ENCODE results near the gene ELMO1.
A peak's percentile ranks its signal among the peaks of the same experiment; 100 is the strongest.

Gene ELMO1

GRCh38 chr7:37027104-37027503 lies 421.6 kb downstream of the ELMO1 start:
- Mint-ChIP-seq H3K9me3 (peaks cover 8% of the 10 kb centered on the region), H3K27me3 (no peaks in the 10 kb centered on the region), H3K27ac (peak overlapping the region; percentile 70), H3K4me1 (peaks cover 64% of the 10 kb centered on the region), H3K36me3 (peaks cover 44% of the 10 kb centered on the region), H3K4me3 (no peak overlapping the region)

- no peaks in the 10 kb centered on the region for H3K27me3 Mint-ChIP-seq
- H3K4me1 Mint-ChIP-seq: peaks cover 23% of the 10 kb centered on the region
- H3K36me3 Mint-ChIP-seq: peaks cover 36% of the 10 kb centered on the region
- H3K9me3 Mint-ChIP-seq: no peaks in the 10 kb centered on the region
- H3K27ac Mint-ChIP-seq: no peak overlapping the region
- H3K4me3 Mint-ChIP-seq: no peak overlapping the region
Observed at GRCh38 chr7:37018954-37019353, 429.7 kb downstream of the ELMO1 start.

- Mint-ChIP-seq H3K9me3 (no peaks in the 10 kb centered on the region), H3K27ac (peak overlapping the region; percentile 42), H3K36me3 (peaks cover 39% of the 10 kb centered on the region), H3K27me3 (no peaks in the 10 kb centered on the region), H3K4me3 (no peak overlapping the region), H3K4me1 (peaks cover 14% of the 10 kb centered on the region)
Observed at GRCh38 chr7:37016064-37016878, 432.4 kb downstream of the ELMO1 start.

- peaks cover 39% of the 10 kb centered on the region for H3K36me3 Mint-ChIP-seq
- H3K27me3 Mint-ChIP-seq: no peaks in the 10 kb centered on the region
- H3K9me3 Mint-ChIP-seq: no peaks in the 10 kb centered on the region
- peak overlapping the region; percentile 4 for H3K27ac Mint-ChIP-seq
- H3K4me1 Mint-ChIP-seq: peaks cover 14% of the 10 kb centered on the region
- no peak overlapping the region for H3K4me3 Mint-ChIP-seq
Observed at GRCh38 chr7:37015353-37016034, 433.2 kb downstream of the ELMO1 start.

- peaks cover 14% of the 10 kb centered on the region for H3K4me1 Mint-ChIP-seq
- H3K36me3 Mint-ChIP-seq: peaks cover 36% of the 10 kb centered on the region
- peak overlapping the region; percentile 35 for H3K27ac Mint-ChIP-seq
- no peak overlapping the region for H3K4me3 Mint-ChIP-seq
- no peaks in the 10 kb centered on the region for H3K27me3 Mint-ChIP-seq
- H3K9me3 Mint-ChIP-seq: no peaks in the 10 kb centered on the region
Observed at GRCh38 chr7:37013771-37014170, 434.9 kb downstream of the ELMO1 start.

GRCh38 chr7:37011151-37011890 lies 437.3 kb downstream of the ELMO1 start:
- no peak overlapping the region for H3K4me3 Mint-ChIP-seq
- peaks cover 33% of the 10 kb centered on the region for H3K36me3 Mint-ChIP-seq
- no peaks in the 10 kb centered on the region for H3K9me3 Mint-ChIP-seq
- H3K27me3 Mint-ChIP-seq: no peaks in the 10 kb centered on the region
- peaks cover 5% of the 10 kb centered on the region for H3K4me1 Mint-ChIP-seq
- H3K27ac Mint-ChIP-seq: no peak overlapping the region

GRCh38 chr7:37009125-37009675 lies 439.5 kb downstream of the ELMO1 start:
- H3K9me3 Mint-ChIP-seq: peaks cover 3% of the 10 kb centered on the region
- no peaks in the 10 kb centered on the region for H3K27me3 Mint-ChIP-seq
- H3K27ac Mint-ChIP-seq: no peak overlapping the region
- H3K4me3 Mint-ChIP-seq: no peak overlapping the region
- H3K36me3 Mint-ChIP-seq: peaks cover 40% of the 10 kb centered on the region
- H3K4me1 Mint-ChIP-seq: peaks cover 8% of the 10 kb centered on the region

- no peak overlapping the region for H3K4me3 Mint-ChIP-seq
- H3K27ac Mint-ChIP-seq: no peak overlapping the region
- H3K27me3 Mint-ChIP-seq: no peaks in the 10 kb centered on the region
- peaks cover 42% of the 10 kb centered on the region for H3K36me3 Mint-ChIP-seq
- H3K9me3 Mint-ChIP-seq: peaks cover 9% of the 10 kb centered on the region
- peaks cover 14% of the 10 kb centered on the region for H3K4me1 Mint-ChIP-seq
Observed at GRCh38 chr7:37007691-37008090, 441.0 kb downstream of the ELMO1 start.

- Mint-ChIP-seq H3K27me3 (no peaks in the 10 kb centered on the region), H3K36me3 (peaks cover 44% of the 10 kb centered on the region), H3K4me3 (no peak overlapping the region), H3K27ac (no peak overlapping the region), H3K4me1 (peaks cover 14% of the 10 kb centered on the region), H3K9me3 (peaks cover 9% of the 10 kb centered on the region)
Observed at GRCh38 chr7:37007268-37007667, 441.4 kb downstream of the ELMO1 start.

- H3K27me3 Mint-ChIP-seq: no peaks in the 10 kb centered on the region
- peaks cover 9% of the 10 kb centered on the region for H3K9me3 Mint-ChIP-seq
- no peak overlapping the region for H3K27ac Mint-ChIP-seq
- H3K36me3 Mint-ChIP-seq: peaks cover 44% of the 10 kb centered on the region
- peaks cover 14% of the 10 kb centered on the region for H3K4me1 Mint-ChIP-seq
- no peak overlapping the region for H3K4me3 Mint-ChIP-seq
Observed at GRCh38 chr7:37006764-37007163, 441.9 kb downstream of the ELMO1 start.

- Mint-ChIP-seq H3K4me3 (no peak overlapping the region), H3K27me3 (no peaks in the 10 kb centered on the region), H3K4me1 (peaks cover 14% of the 10 kb centered on the region), H3K9me3 (peaks cover 15% of the 10 kb centered on the region), H3K36me3 (peaks cover 34% of the 10 kb centered on the region), H3K27ac (no peak overlapping the region)
Observed at GRCh38 chr7:37000511-37000910, 448.2 kb downstream of the ELMO1 start.

- Mint-ChIP-seq H3K4me3 (no peak overlapping the region), H3K27ac (no peak overlapping the region), H3K36me3 (peaks cover 33% of the 10 kb centered on the region), H3K9me3 (peaks cover 15% of the 10 kb centered on the region), H3K4me1 (peaks cover 14% of the 10 kb centered on the region), H3K27me3 (no peaks in the 10 kb centered on the region)
Observed at GRCh38 chr7:36999626-37000485, 448.8 kb downstream of the ELMO1 start.

- peaks cover 24% of the 10 kb centered on the region for H3K4me1 Mint-ChIP-seq
- no peaks in the 10 kb centered on the region for H3K9me3 Mint-ChIP-seq
- peaks cover 10% of the 10 kb centered on the region for H3K36me3 Mint-ChIP-seq
Observed at GRCh38 chr7:36995776-36996175, 452.9 kb downstream of the ELMO1 start.

GRCh38 chr7:36994456-36995112 lies 454.1 kb downstream of the ELMO1 start:
- Mint-ChIP-seq H3K4me3 (no peak overlapping the region), H3K27ac (no peak overlapping the region), H3K36me3 (peaks cover 10% of the 10 kb centered on the region)

More at GRCh38 chr7:36995776-36996175, 452.9 kb downstream of the ELMO1 start:
- H3K4me3 Mint-ChIP-seq: no peak overlapping the region
- H3K27me3 Mint-ChIP-seq: no peaks in the 10 kb centered on the region
- no peak overlapping the region for H3K27ac Mint-ChIP-seq

More at GRCh38 chr7:36994456-36995112, 454.1 kb downstream of the ELMO1 start:
- Mint-ChIP-seq H3K4me1 (peaks cover 25% of the 10 kb centered on the region), H3K27me3 (no peaks in the 10 kb centered on the region), H3K9me3 (no peaks in the 10 kb centered on the region)
